ENCODE data around the gene BANF2. TPM values are rescaled to one million over a fixed set of nuclear protein-coding genes. Genes with fewer than 3 reads are reported as not detected.

BANF2 gene
- total and polyA plus RNA-seq, 11 donors = not detected

GRCh38 chr20:17671011-17671410 is 28.8 kb upstream of the BANF2 start:
- no peak for DNase-seq
- Histone ChIP-seq H3K4me3 (no peak overlapping the region), H3K4me1 (peaks cover 0 to 66% (median 16%) of the 10 kb centered on the region in 12 donors), H3K27ac (peak overlapping the region in 1 of 12 donors; percentile 30), H3K9me3 (no peaks in the 10 kb centered on the region), H3K36me3 (peaks cover 0 to 53% (median 3%) of the 10 kb centered on the region in 9 donors), H3K27me3 (no peaks in the 10 kb centered on the region)
- ATAC-seq = no peak
- intact Hi-C loops (cut with DNase I) = no loop called here
- TF ChIP-seq POLR2A (IDR thresholded peaks at IDR 0.05) (no peak), CTCF (IDR thresholded peaks at IDR 0.05) (no peak)
- 80 to 89% (median 88%) methylated on average over 1 of the region's 1 CpG for WGBS, 4 donors

GRCh38 chr20:17671565-17671964 is 28.2 kb upstream of the BANF2 start:
- Histone ChIP-seq H3K4me1 (peaks cover 0 to 68% (median 16%) of the 10 kb centered on the region in 12 donors), H3K4me3 (no peak overlapping the region), H3K9me3 (no peaks in the 10 kb centered on the region), H3K27ac (peak overlapping the region in 1 of 12 donors; percentile 30), H3K36me3 (peaks cover 0 to 59% (median 3%) of the 10 kb centered on the region in 9 donors), H3K27me3 (no peaks in the 10 kb centered on the region)
- intact Hi-C loops (cut with DNase I) = no loop called here
- DNase-seq (no peak), ATAC-seq (no peak)
- WGBS, 4 donors = 70 to 82% (median 71%) methylated on average over 4 of the region's 4 CpGs
- TF ChIP-seq CTCF (IDR thresholded peaks at IDR 0.05) (no peak), POLR2A (IDR thresholded peaks at IDR 0.05) (no peak)

GRCh38 chr20:17673084-17673483 is 26.7 kb upstream of the BANF2 start:
- ATAC-seq = no peak
- WGBS, 4 donors = 85 to 91% (median 88%) methylated on average over 7 of the region's 7 CpGs
- Histone ChIP-seq H3K27ac (no peak overlapping the region), H3K4me3 (no peak overlapping the region), H3K9me3 (no peaks in the 10 kb centered on the region), H3K36me3 (peaks cover 0 to 67% (median 8%) of the 10 kb centered on the region in 9 donors), H3K27me3 (no peaks in the 10 kb centered on the region), H3K4me1 (peaks cover 0 to 75% (median 18%) of the 10 kb centered on the region in 12 donors)
- no peak for DNase-seq
- TF ChIP-seq POLR2A (IDR thresholded peaks at IDR 0.05) = no peak
- intact Hi-C loops (cut with DNase I) = no loop called here

GRCh38 chr20:17674722-17675518 is 24.8 kb upstream of the BANF2 start:
- WGBS, 4 donors = 61 to 79% (median 64%) methylated on average over 8 to 9 of the region's 9 CpGs
- Histone ChIP-seq H3K4me1 (peaks cover 0 to 74% (median 24%) of the 10 kb centered on the region in 12 donors), H3K27ac (no peak overlapping the region), H3K27me3 (no peaks in the 10 kb centered on the region), H3K36me3 (peaks cover 0 to 66% (median 20%) of the 10 kb centered on the region in 9 donors), H3K4me3 (no peak overlapping the region), H3K9me3 (no peaks in the 10 kb centered on the region)
- DNase-seq = no peak
- intact Hi-C loops (cut with DNase I) = loop anchor here in 1 of 10 donors (5.0 kb wide), 1 partner anchor 227 kb away; no protein-coding TSS in a partner anchor
- peak in 2 of 4 donors; percentile 9 to 36 for ATAC-seq
- TF ChIP-seq POLR2A (IDR thresholded peaks at IDR 0.05) (no peak), CTCF (IDR thresholded peaks at IDR 0.05) (no peak)

Measured in heart left ventricle (tissue), 16 donors.